ENCODE results near the gene CLDN24.

- TF ChIP-seq EP300 (IDR thresholded peaks at IDR 0.05), result no peak
- TF ChIP-seq, protein P1, sequence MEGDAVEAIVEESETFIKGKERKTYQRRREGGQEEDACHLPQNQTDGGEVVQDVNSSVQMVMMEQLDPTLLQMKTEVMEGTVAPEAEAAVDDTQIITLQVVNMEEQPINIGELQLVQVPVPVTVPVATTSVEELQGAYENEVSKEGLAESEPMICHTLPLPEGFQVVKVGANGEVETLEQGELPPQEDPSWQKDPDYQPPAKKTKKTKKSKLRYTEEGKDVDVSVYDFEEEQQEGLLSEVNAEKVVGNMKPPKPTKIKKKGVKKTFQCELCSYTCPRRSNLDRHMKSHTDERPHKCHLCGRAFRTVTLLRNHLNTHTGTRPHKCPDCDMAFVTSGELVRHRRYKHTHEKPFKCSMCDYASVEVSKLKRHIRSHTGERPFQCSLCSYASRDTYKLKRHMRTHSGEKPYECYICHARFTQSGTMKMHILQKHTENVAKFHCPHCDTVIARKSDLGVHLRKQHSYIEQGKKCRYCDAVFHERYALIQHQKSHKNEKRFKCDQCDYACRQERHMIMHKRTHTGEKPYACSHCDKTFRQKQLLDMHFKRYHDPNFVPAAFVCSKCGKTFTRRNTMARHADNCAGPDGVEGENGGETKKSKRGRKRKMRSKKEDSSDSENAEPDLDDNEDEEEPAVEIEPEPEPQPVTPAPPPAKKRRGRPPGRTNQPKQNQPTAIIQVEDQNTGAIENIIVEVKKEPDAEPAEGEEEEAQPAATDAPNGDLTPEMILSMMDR (IDR thresholded peaks at IDR 0.05), result no peak
Measured at GRCh38 chr4:183327827-183328226, 5.6 kb upstream of the CLDN24 start.
